ENCODE results near the gene BMP8B. TPM values are rescaled to one million over a fixed set of nuclear protein-coding genes. Genes with fewer than 3 reads are reported as not detected.

BMP8B gene
- total and polyA plus RNA-seq, 2 of the 8 experiments (the other 6 are each of a cell fraction or from before 2014, with no cell fraction given), result 0.37 to 0.50 TPM

GRCh38 chr1:39762550-39763540, 25.8 kb downstream of the BMP8B start:
- peaks cover 0 to 2% (median under 1%) of the 10 kb centered on the region in 4 experiments; a peak in 2 of 8 replicates for H3K36me3 ChIP-seq (ENCODE audit: control insufficient read depth in 2 of 4, insufficient read depth in 4 of 4, low read length in 3 of 4)
- peaks cover 5 to 12% of the 10 kb centered on the region in 2 experiments; a peak in 1 of 4 replicates for H3K9me3 ChIP-seq (ENCODE audit: insufficient read depth in 2 of 2, low read depth in 1 of 2, low read length in 1 of 2)
- TF ChIP-seq RXRA (IDR thresholded peaks at IDR 0.05; ENCODE audit: insufficient read depth, low read depth, low read length), result no peak
- no peak for TF ChIP-seq SIRT6 (IDR thresholded peaks at IDR 0.05; ENCODE audit: low read length)
- TF ChIP-seq FOSL1 (IDR thresholded peaks at IDR 0.05; ENCODE audit: insufficient read depth, low read depth, low read length), result no peak
- H2BK15ac ChIP-seq (ENCODE audit: low read length), result no peak overlapping the region
- no peak overlapping the region for H3K18ac ChIP-seq (ENCODE audit: extremely low read depth, low read length)
- no peaks in the 10 kb centered on the region for H3K79me1 ChIP-seq (ENCODE audit: low read depth, low read length)
- no peak overlapping the region for H2BK20ac ChIP-seq (ENCODE audit: low read length)
- ChIA-PET CTCF (ENCODE audit: partially characterized antibody) (no interaction called here), POLR2A (ENCODE audit: partially characterized antibody) (no interaction called here)
- H4K20me1 ChIP-seq (replicated peaks in 1 of 2; ENCODE audit: control insufficient read depth in 1 of 2, insufficient read depth in 2 of 2, low read length in 2 of 2), result no peaks in the 10 kb centered on the region
- no peak overlapping the region for H3K14ac ChIP-seq (ENCODE audit: insufficient read length)
- H2BK12ac ChIP-seq (ENCODE audit: low read depth, low read length), result no peak overlapping the region
- H3K79me2 ChIP-seq (ENCODE audit: control insufficient read depth in 1 of 2, insufficient read depth in 2 of 2, low read length in 2 of 2), result no peaks in the 10 kb centered on the region
- H3K4me2 ChIP-seq (ENCODE audit: insufficient read depth in 1 of 2, low read depth in 2 of 2, low read length in 2 of 2), result no peak overlapping the region
- no peak overlapping the region for H2BK5ac ChIP-seq (ENCODE audit: low read depth, low read length)
- no peak overlapping the region for H3K23ac ChIP-seq (ENCODE audit: insufficient read length)
- no peak for DNase-seq (ENCODE audit: low read depth in 1 of 2, low spot score in 2 of 2)
- no peak overlapping the region for H3K4me3 ChIP-seq (ENCODE audit: extremely low read depth in 1 of 4, insufficient read depth in 2 of 4, low read depth in 3 of 4, low read length in 4 of 4)
- no peak overlapping the region for H2AK5ac ChIP-seq (ENCODE audit: low read depth, low read length)
- no peak overlapping the region for H2AFZ ChIP-seq (ENCODE audit: low read length)
- WGBS, 2 experiments (ENCODE audit: extremely low coverage in 1 of 2, insufficient coverage in 1 of 2, insufficient read length in 1 of 2, insufficient replicate concordance in 2 of 2, low coverage in 1 of 2, low lambda C conversion rate in 2 of 2, missing lambda C conversion rate in 1 of 2), result 90% methylated on average over 30 of the region's 30 CpGs; no CpG with 5 or more reads in 1 of the 2 experiments
- FAIRE-seq, result no peak
- no peak overlapping the region for H3K4ac ChIP-seq (replicated peaks; ENCODE audit: insufficient read length, low read depth, low read length)
- no peaks in the 10 kb centered on the region for H3K4me1 ChIP-seq (replicated peaks in 1 of 4; ENCODE audit: control insufficient read depth in 3 of 4, insufficient read depth in 4 of 4, low read length in 3 of 4)
- no peak overlapping the region; the same call in 1 of the 2 replicates for H4K8ac ChIP-seq (ENCODE audit: extremely low read depth, insufficient read depth, low read length)
- no peak overlapping the region for H4K91ac ChIP-seq (replicated peaks; ENCODE audit: insufficient read length, low read length)
- H3K27ac ChIP-seq (ENCODE audit: low read depth, low read length), result no peak overlapping the region
- H3K9ac ChIP-seq (replicated peaks in 1 of 4; ENCODE audit: extremely low read depth in 1 of 4, low read depth in 3 of 4, low read length in 3 of 4), result no peak overlapping the region
- H2BK120ac ChIP-seq (replicated peaks; ENCODE audit: low read depth, low read length), result no peak overlapping the region
- no peak overlapping the region for H4K5ac ChIP-seq (ENCODE audit: insufficient read length, low read depth, low read length)
- no peaks in the 10 kb centered on the region for H3K27me3 ChIP-seq (replicated peaks in 1 of 4; ENCODE audit: control insufficient read depth in 3 of 4, extremely low read depth in 1 of 4, insufficient read depth in 3 of 4, low read length in 3 of 4)
- H3K56ac ChIP-seq (replicated peaks; ENCODE audit: insufficient read length, low read depth, low read length), result no peak overlapping the region
- no peaks in the 10 kb centered on the region for H3K23me2 ChIP-seq (ENCODE audit: low read depth, low read length)
